HFFc6 (cell line): ENCODE results near the gene CENPA. TPM values are rescaled to one million over a fixed set of nuclear protein-coding genes. Genes with fewer than 3 reads are reported as not detected.
A peak's percentile ranks its signal among the peaks of the same experiment; 100 is the strongest.

ENCODE experiments used
- DNase-seq: peaks from one replicate; pipeline ENCODE4 v3.0.0-alpha.2; 2018
- H3K27ac Mint-ChIP-seq: 2 replicates; pipeline ENCODE4 v1.8.0; 2020; ENCODE audit warnings: mild to moderate bottlenecking, mixed read lengths
- H3K27me3 Mint-ChIP-seq: 2 replicates; pipeline ENCODE4 v1.8.0; 2021; ENCODE audit warnings: mild to moderate bottlenecking, moderate library complexity, mixed read lengths; ENCODE audit not compliant: insufficient read depth
- H3K36me3 Mint-ChIP-seq: 2 replicates; pipeline ENCODE4 v1.8.0; 2021; ENCODE audit warnings: low read depth, mixed read lengths
- H3K4me1 Mint-ChIP-seq: 2 replicates; pipeline ENCODE4 v1.8.0; 2020; ENCODE audit warnings: low read depth, mixed read lengths
- H3K4me3 Mint-ChIP-seq: 2 replicates; pipeline ENCODE4 v1.8.0; 2020; ENCODE audit warnings: mild to moderate bottlenecking, moderate library complexity, mixed read lengths
- H3K9me3 Mint-ChIP-seq: 2 replicates; pipeline ENCODE4 v1.8.0; 2020; ENCODE audit warnings: mild to moderate bottlenecking, mixed read lengths
- total RNA-seq, 6 experiments: library from RNA; stranded (reverse); fragmentation: NEBNext Ultra II Directional; extraction: Animal tissue kit (Norgen Biotek cat#: 25700); gene quantifications; 2 replicates in 1 of 6; 3 replicates in 5 of 6; pipeline ENCODE4 v1.2.3, GENCODE V29; 2021
- TF ChIP-seq, protein P1 (sequence below): fragments of 200-600 bp; sonication (generic); IDR thresholded peaks from 2 replicates; pipeline ENCODE4 v1.5.0; 2021; ENCODE audit warnings: antibody characterized with exemption, mild to moderate bottlenecking

CENPA gene
- total RNA-seq, 6 experiments from 2014 or later, result 8.7 to 20.4 (median 17.5) TPM

DNA sequence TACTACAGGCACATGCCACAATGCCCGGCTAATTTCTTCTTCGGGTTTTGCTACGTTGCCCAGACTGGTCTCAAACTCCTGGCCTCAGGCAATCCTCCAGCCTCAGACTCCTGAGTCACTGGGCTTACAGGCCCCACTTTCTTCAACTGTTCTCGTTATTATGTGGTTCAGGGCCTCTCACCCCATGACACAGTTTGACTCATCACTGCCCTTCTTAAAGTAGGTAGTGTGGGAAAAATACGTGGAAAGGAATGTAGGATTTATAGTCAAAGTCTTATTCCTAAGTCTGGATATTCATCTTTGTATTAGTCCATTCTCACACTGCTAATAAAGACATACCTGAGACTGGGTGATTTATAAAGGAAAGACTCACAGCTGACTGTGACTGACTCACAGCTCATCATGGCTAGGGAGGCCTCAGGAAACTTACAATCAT, 19.4 kb downstream of the CENPA start:
- H3K27ac Mint-ChIP-seq, result peak overlapping the region; percentile 73
- TF ChIP-seq, protein P1, sequence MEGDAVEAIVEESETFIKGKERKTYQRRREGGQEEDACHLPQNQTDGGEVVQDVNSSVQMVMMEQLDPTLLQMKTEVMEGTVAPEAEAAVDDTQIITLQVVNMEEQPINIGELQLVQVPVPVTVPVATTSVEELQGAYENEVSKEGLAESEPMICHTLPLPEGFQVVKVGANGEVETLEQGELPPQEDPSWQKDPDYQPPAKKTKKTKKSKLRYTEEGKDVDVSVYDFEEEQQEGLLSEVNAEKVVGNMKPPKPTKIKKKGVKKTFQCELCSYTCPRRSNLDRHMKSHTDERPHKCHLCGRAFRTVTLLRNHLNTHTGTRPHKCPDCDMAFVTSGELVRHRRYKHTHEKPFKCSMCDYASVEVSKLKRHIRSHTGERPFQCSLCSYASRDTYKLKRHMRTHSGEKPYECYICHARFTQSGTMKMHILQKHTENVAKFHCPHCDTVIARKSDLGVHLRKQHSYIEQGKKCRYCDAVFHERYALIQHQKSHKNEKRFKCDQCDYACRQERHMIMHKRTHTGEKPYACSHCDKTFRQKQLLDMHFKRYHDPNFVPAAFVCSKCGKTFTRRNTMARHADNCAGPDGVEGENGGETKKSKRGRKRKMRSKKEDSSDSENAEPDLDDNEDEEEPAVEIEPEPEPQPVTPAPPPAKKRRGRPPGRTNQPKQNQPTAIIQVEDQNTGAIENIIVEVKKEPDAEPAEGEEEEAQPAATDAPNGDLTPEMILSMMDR, result no peak
- peaks cover 11% of the 10 kb centered on the region for H3K36me3 Mint-ChIP-seq
- 0 out of 2 replicates have a peak overlapping the region, but pooled peaks have one; percentile 1 for H3K4me3 Mint-ChIP-seq
- H3K27me3 Mint-ChIP-seq, result peaks cover 2% of the 10 kb centered on the region
- no peaks in the 10 kb centered on the region for H3K9me3 Mint-ChIP-seq
- peaks cover 23% of the 10 kb centered on the region for H3K4me1 Mint-ChIP-seq
- peak; percentile 95 for DNase-seq

DNA sequence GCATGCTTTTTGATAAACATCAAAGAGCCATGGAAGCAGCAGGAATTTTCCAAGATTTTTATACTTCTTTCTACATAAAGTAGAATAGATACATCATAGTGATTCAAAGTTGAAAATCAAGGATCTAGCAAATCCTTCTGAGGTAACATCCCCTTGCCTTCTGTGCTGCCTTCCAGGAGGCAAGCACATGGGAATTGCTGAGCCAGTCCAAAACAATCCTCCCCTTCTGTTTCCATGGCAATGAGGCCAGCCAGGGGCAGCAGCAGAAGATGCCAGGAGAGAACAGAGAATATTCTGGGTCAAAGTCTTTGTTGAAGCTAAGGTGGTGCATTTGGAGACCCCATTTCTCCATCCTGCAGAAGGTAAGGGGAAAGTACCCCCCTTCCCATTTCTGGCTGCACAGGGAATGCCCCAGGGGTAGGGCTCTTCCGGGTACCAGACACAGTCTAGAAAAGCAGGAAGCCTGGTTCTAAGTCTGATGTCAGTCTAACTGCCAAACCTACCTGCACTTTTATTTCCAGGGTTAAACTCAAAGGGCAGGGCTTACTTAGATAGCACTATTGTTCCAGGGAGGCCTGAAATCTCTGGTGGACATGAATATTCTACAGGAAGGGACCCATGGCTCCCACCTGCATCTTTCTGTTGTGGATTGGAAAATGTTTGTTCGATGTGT, 22.1 kb downstream of the CENPA start:
- Mint-ChIP-seq H3K27me3 (peaks cover 20% of the 10 kb centered on the region), H3K36me3 (no peaks in the 10 kb centered on the region), H3K27ac (no peak overlapping the region), H3K4me3 (no peak overlapping the region), H3K9me3 (no peaks in the 10 kb centered on the region), H3K4me1 (peaks cover 23% of the 10 kb centered on the region)
- DNase-seq, result no peak
- TF ChIP-seq, protein P1, result no peak

GRCh38 chr2:26809211-26809610, 23.4 kb downstream of the CENPA start:
- H3K27me3 Mint-ChIP-seq, result peaks cover 24% of the 10 kb centered on the region
- no peaks in the 10 kb centered on the region for H3K9me3 Mint-ChIP-seq
- no peak overlapping the region for H3K27ac Mint-ChIP-seq
- H3K4me1 Mint-ChIP-seq, result peaks cover 20% of the 10 kb centered on the region
- no peaks in the 10 kb centered on the region for H3K36me3 Mint-ChIP-seq
- no peak for DNase-seq
- TF ChIP-seq, protein P1, result no peak
- H3K4me3 Mint-ChIP-seq, result no peak overlapping the region

DNA sequence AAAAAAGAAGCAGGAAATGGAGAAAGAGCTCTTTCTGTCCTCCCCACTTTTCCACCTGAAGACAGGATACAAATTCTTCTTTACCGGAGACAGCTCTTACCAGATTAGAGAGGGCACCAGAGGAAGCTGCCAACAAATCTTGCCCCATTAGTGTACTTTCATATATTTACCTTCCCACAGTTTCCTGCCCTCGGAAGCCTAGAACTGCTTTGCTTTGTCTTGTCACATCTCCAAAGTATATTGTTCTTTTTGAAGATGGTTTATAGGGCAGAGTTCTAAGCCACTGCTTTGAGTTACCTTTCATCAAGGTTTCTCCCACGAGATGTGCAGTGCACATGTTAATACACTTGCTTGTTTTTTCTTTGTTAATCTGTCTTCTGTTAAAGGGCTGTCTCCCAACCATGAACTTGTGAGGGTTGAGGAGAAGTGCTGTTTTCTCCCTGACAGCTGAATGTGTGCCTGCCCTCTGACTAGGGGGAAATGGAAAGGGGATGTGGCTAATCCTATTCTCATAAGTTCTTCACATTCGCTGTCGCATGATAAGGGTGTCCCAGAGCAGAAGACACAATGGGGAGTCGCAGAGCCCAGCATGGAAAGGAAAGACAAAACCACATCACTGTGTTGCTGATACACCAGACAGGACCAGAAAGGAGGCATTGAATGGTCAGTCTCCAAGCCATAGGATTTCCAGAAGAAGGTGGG, 24.2 kb downstream of the CENPA start:
- Mint-ChIP-seq H3K4me1 (peaks cover 12% of the 10 kb centered on the region), H3K4me3 (no peak overlapping the region), H3K27me3 (peaks cover 24% of the 10 kb centered on the region), H3K27ac (no peak overlapping the region), H3K9me3 (peaks cover 4% of the 10 kb centered on the region; the same call in 1 of the 2 replicates), H3K36me3 (no peaks in the 10 kb centered on the region)
- TF ChIP-seq, protein P1, result no peak
- DNase-seq, result no peak

DNA sequence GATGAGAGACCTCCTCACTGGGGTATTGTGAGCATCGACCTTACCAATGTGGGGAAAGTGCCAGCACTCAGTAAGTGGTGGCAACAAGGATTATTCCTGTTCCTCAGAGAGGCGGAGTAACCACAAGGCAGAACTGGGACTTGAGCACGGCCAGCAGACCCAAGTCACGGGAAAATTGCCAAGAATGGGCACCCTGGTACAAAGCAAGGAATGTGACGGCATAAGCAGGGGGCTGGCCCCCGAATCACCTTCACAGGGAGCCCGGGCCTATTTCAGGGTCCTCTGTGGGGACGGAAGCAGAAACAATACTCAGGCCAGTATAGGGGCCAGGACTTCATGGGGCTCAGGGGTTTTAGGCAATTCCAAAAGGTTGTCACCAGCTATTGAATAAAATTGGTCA, 25.4 kb downstream of the CENPA start:
- H3K4me3 Mint-ChIP-seq, result no peak overlapping the region
- TF ChIP-seq, protein P1, result no peak

More for the DNA sequence above, 25.4 kb downstream of the CENPA start:
- Mint-ChIP-seq H3K27ac (no peak overlapping the region), H3K4me1 (no peaks in the 10 kb centered on the region), H3K9me3 (peaks cover 4% of the 10 kb centered on the region; the same call in 1 of the 2 replicates), H3K36me3 (no peaks in the 10 kb centered on the region), H3K27me3 (peaks cover 24% of the 10 kb centered on the region)
- no peak for DNase-seq
